ENCODE results near the gene TFDP3.

DNA sequence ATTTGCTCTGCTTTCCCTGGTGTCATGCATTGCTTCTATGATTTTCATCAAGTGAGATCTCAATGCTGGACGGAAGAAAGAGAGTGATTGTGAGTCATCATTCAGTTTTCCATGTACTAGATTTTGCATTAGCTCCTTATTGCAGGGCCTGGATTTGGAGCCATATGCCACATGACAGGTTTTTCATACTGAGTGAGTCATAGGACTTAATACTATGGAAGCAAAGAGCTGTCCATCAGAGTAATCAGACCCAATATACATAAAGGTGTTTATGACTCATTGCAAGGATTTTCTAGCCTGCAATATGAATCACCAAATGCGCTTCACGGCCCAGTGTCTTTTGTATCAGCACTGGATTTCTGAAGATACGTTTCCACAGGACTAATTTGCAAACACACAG is 11.2 kb upstream of the TFDP3 start:
- TF ChIP-seq, protein P1, sequence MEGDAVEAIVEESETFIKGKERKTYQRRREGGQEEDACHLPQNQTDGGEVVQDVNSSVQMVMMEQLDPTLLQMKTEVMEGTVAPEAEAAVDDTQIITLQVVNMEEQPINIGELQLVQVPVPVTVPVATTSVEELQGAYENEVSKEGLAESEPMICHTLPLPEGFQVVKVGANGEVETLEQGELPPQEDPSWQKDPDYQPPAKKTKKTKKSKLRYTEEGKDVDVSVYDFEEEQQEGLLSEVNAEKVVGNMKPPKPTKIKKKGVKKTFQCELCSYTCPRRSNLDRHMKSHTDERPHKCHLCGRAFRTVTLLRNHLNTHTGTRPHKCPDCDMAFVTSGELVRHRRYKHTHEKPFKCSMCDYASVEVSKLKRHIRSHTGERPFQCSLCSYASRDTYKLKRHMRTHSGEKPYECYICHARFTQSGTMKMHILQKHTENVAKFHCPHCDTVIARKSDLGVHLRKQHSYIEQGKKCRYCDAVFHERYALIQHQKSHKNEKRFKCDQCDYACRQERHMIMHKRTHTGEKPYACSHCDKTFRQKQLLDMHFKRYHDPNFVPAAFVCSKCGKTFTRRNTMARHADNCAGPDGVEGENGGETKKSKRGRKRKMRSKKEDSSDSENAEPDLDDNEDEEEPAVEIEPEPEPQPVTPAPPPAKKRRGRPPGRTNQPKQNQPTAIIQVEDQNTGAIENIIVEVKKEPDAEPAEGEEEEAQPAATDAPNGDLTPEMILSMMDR (IDR thresholded peaks at IDR 0.05) = no peak
- TF ChIP-seq POLR2A (IDR thresholded peaks at IDR 0.05) = no peak
